D721Med (cell line): Measurements from ENCODE around the gene TNRC6B.

Experiments
- DNase-seq: peaks from one replicate; pipeline ENCODE4 v3.0.0; 2011; ENCODE audit warnings: low spot score; ENCODE audit not compliant: insufficient read length
- FAIRE-seq: peaks from 2 replicates; lab custom pipeline; 2011; peaks lifted over from hg19 to GRCh38; lab: Jason Lieb, UNC
- CTCF ChIP-seq: IDR thresholded peaks from 2 replicates; pipeline ENCODE4 v1.5.1; 2012; ENCODE audit warnings: mild to moderate bottlenecking, control low read depth; ENCODE audit not compliant: insufficient read depth; ENCODE audit errors: missing control alignments

The TNRC6B gene

GRCh38 chr22:40236131-40236665 lies 58.5 kb downstream of the TNRC6B start:
- FAIRE-seq (no peak), DNase-seq (no peak)
- TF ChIP-seq CTCF, result no peak

GRCh38 chr22:40237241-40237640 lies 59.5 kb downstream of the TNRC6B start:
- DNase-seq (no peak), FAIRE-seq (no peak)
- TF ChIP-seq CTCF, result no peak

GRCh38 chr22:40237788-40238424 lies 60.2 kb downstream of the TNRC6B start:
- no peak for TF ChIP-seq CTCF
- no peak for FAIRE-seq
- DNase-seq, result no peak

- FAIRE-seq, result no peak
- no peak for DNase-seq
- TF ChIP-seq CTCF, result no peak
Measured at GRCh38 chr22:40238425-40239344, 61.0 kb downstream of the TNRC6B start.

- no peak for TF ChIP-seq CTCF
- no peak for FAIRE-seq
- no peak for DNase-seq
Measured at GRCh38 chr22:40239345-40239683, 61.6 kb downstream of the TNRC6B start.

GRCh38 chr22:40240160-40240559 lies 62.4 kb downstream of the TNRC6B start:
- FAIRE-seq, result no peak
- no peak for DNase-seq
- TF ChIP-seq CTCF, result no peak
